Measurements from ENCODE around the gene ZBTB49. TPM values are rescaled to one million over a fixed set of nuclear protein-coding genes. Genes with fewer than 3 reads are reported as not detected.

Gene ZBTB49
- total RNA-seq, 1 donor from 2014 or later = 13.3 TPM

- Mint-ChIP-seq H3K36me3 (ENCODE audit: low read depth, unreplicated experiment) (peaks cover 15% of the 10 kb centered on the region), H3K27ac (ENCODE audit: unreplicated experiment) (no peak overlapping the region)
Measured at GRCh38 chr4:4269856-4270255, 20.2 kb upstream of the ZBTB49 start.

GRCh38 chr4:4270529-4270928 is 19.5 kb upstream of the ZBTB49 start:
- Mint-ChIP-seq H3K4me3 (ENCODE audit: unreplicated experiment) (no peak overlapping the region), H3K9me3 (ENCODE audit: unreplicated experiment) (no peaks in the 10 kb centered on the region), H3K36me3 (ENCODE audit: low read depth, unreplicated experiment) (peaks cover 15% of the 10 kb centered on the region), H3K27ac (ENCODE audit: unreplicated experiment) (no peak overlapping the region), H3K27me3 (ENCODE audit: unreplicated experiment) (peaks cover 1% of the 10 kb centered on the region), H3K4me1 (ENCODE audit: unreplicated experiment) (no peaks in the 10 kb centered on the region)
- TF ChIP-seq CTCF (IDR thresholded peaks at IDR 0.05; ENCODE audit: unreplicated experiment) = no peak
- DNase-seq (ENCODE audit: low spot score) = no peak

More at GRCh38 chr4:4269856-4270255, 20.2 kb upstream of the ZBTB49 start:
- no peak for TF ChIP-seq CTCF (IDR thresholded peaks at IDR 0.05; ENCODE audit: unreplicated experiment)
- H3K4me3 Mint-ChIP-seq (ENCODE audit: unreplicated experiment) = no peak overlapping the region
- no peaks in the 10 kb centered on the region for H3K9me3 Mint-ChIP-seq (ENCODE audit: unreplicated experiment)
- H3K27me3 Mint-ChIP-seq (ENCODE audit: unreplicated experiment) = peaks cover 1% of the 10 kb centered on the region
- DNase-seq (ENCODE audit: low spot score) = no peak
- H3K4me1 Mint-ChIP-seq (ENCODE audit: unreplicated experiment) = no peaks in the 10 kb centered on the region

- peaks cover 18% of the 10 kb centered on the region for H3K36me3 Mint-ChIP-seq (ENCODE audit: low read depth, unreplicated experiment)
- H3K4me1 Mint-ChIP-seq (ENCODE audit: unreplicated experiment) = no peaks in the 10 kb centered on the region
- no peak for DNase-seq (ENCODE audit: low spot score)
- H3K27ac Mint-ChIP-seq (ENCODE audit: unreplicated experiment) = no peak overlapping the region
- peaks cover 1% of the 10 kb centered on the region for H3K27me3 Mint-ChIP-seq (ENCODE audit: unreplicated experiment)
- H3K9me3 Mint-ChIP-seq (ENCODE audit: unreplicated experiment) = no peaks in the 10 kb centered on the region
- no peak overlapping the region for H3K4me3 Mint-ChIP-seq (ENCODE audit: unreplicated experiment)
- TF ChIP-seq CTCF (IDR thresholded peaks at IDR 0.05; ENCODE audit: unreplicated experiment) = no peak
Measured at GRCh38 chr4:4271912-4272311, 18.1 kb upstream of the ZBTB49 start.

GRCh38 chr4:4274226-4274625 is 15.8 kb upstream of the ZBTB49 start:
- H3K9me3 Mint-ChIP-seq (ENCODE audit: unreplicated experiment) = no peaks in the 10 kb centered on the region
- peaks cover 19% of the 10 kb centered on the region for H3K36me3 Mint-ChIP-seq (ENCODE audit: low read depth, unreplicated experiment)
- DNase-seq (ENCODE audit: low spot score) = no peak
- H3K4me3 Mint-ChIP-seq (ENCODE audit: unreplicated experiment) = no peak overlapping the region
- peaks cover 1% of the 10 kb centered on the region for H3K27me3 Mint-ChIP-seq (ENCODE audit: unreplicated experiment)
- no peak for TF ChIP-seq CTCF (IDR thresholded peaks at IDR 0.05; ENCODE audit: unreplicated experiment)
- H3K27ac Mint-ChIP-seq (ENCODE audit: unreplicated experiment) = no peak overlapping the region
- no peaks in the 10 kb centered on the region for H3K4me1 Mint-ChIP-seq (ENCODE audit: unreplicated experiment)

- no peak for DNase-seq (ENCODE audit: low spot score)
- H3K27me3 Mint-ChIP-seq (ENCODE audit: unreplicated experiment) = peaks cover 1% of the 10 kb centered on the region
- H3K4me1 Mint-ChIP-seq (ENCODE audit: unreplicated experiment) = no peaks in the 10 kb centered on the region
- no peak overlapping the region for H3K4me3 Mint-ChIP-seq (ENCODE audit: unreplicated experiment)
- H3K9me3 Mint-ChIP-seq (ENCODE audit: unreplicated experiment) = no peaks in the 10 kb centered on the region
- no peak overlapping the region for H3K27ac Mint-ChIP-seq (ENCODE audit: unreplicated experiment)
- peaks cover 24% of the 10 kb centered on the region for H3K36me3 Mint-ChIP-seq (ENCODE audit: low read depth, unreplicated experiment)
- TF ChIP-seq CTCF (IDR thresholded peaks at IDR 0.05; ENCODE audit: unreplicated experiment) = no peak
Measured at GRCh38 chr4:4277531-4277930, 12.5 kb upstream of the ZBTB49 start.
